Endothelial cell of umbilical vein (primary cell): ENCODE results near the gene CWC27. TPM values are rescaled to one million over a fixed set of nuclear protein-coding genes. Genes with fewer than 3 reads are reported as not detected.

Experiments
- BruUV-seq: library from RNA; stranded (reverse); fragments of 400-500 nt; replicated peaks from 2 replicates; lab custom pipeline; 2021; lab: Mats Ljungman, UMichigan
- CTCF ChIA-PET: fragments of 300-600, 350-600 bp; sonication (Branson Sonifier 250); formaldehyde crosslinking; loops from one replicate; lab custom pipeline; 2021; ENCODE audit warnings: antibody characterized with exemption, inconsistent platforms; lab: Charles Lee
- POLR2A ChIA-PET: fragments of 300-600, 350-600 bp; sonication (Branson Sonifier 250); formaldehyde crosslinking; loops from one replicate; lab custom pipeline; 2021; ENCODE audit warnings: antibody characterized with exemption, inconsistent platforms; lab: Charles Lee
- DNase-seq: peaks from one replicate; pipeline ENCODE4 v3.0.0-alpha.2; 2011; ENCODE audit warnings: low read depth, low spot score
- FAIRE-seq: peaks from 2 replicates; lab custom pipeline; 2011; peaks lifted over from hg19 to GRCh38; lab: Jason Lieb, UNC
- H2AFZ ChIP-seq: 2 replicates; pipeline ENCODE4 v1.6.0; 2012; ENCODE audit warnings: low read depth, low read length, control low read depth, inconsistent platforms
- H3K27ac ChIP-seq: 2 replicates; pipeline ENCODE4 v1.5.1; 2011; ENCODE audit warnings: low read depth, mild to moderate bottlenecking, control low read depth, low read length, moderate library complexity; ENCODE audit not compliant: insufficient read depth
- H3K27me3 ChIP-seq, 2 experiments: 2 replicates each; pipeline versions ENCODE4 v1.6.0 to v1.6.1; 2011; ENCODE audit warnings: low read length in 2 of 2, mixed read lengths in 1 of 2; ENCODE audit not compliant: control insufficient read depth in 2 of 2, insufficient read depth in 2 of 2
- H3K36me3 ChIP-seq, 2 experiments: 2 replicates in 1 of 2; 3 replicates in 1 of 2; pipeline ENCODE4 v1.5.1; 2011; ENCODE audit warnings: low read length in 2 of 2, mild to moderate bottlenecking in 1 of 2, moderate library complexity in 1 of 2; ENCODE audit not compliant: control insufficient read depth in 2 of 2, insufficient read depth in 2 of 2; ENCODE audit errors: extremely low read depth in 1 of 2
- H3K4me1 ChIP-seq: 3 replicates; pipeline ENCODE4 v1.5.1; 2011; ENCODE audit warnings: mild to moderate bottlenecking, low read length; ENCODE audit not compliant: control insufficient read depth, insufficient read depth; ENCODE audit errors: extremely low read depth
- H3K4me2 ChIP-seq: 2 replicates; pipeline ENCODE4 v1.6.1; 2011; ENCODE audit warnings: low read length, control low read depth, mixed read lengths; ENCODE audit not compliant: insufficient read depth
- H3K4me3 ChIP-seq, 3 experiments: fragments of 200-600 bp in 1 of 3; sonication (generic), shearing (Covaris generic) in 1 of 3; replicated peaks in 1 of 3; 2 replicates each; pipeline ENCODE4 v1.5.1; 2011 to 2016; ENCODE audit warnings: control low read depth in 3 of 3, low read length in 3 of 3, mild to moderate bottlenecking in 2 of 3, inconsistent platforms in 1 of 3, low read depth in 1 of 3, moderate library complexity in 1 of 3; ENCODE audit not compliant: insufficient read depth in 1 of 3
- H3K79me2 ChIP-seq: 2 replicates; pipeline ENCODE4 v1.6.0; 2012; ENCODE audit warnings: low read length, inconsistent platforms; ENCODE audit not compliant: control insufficient read depth, insufficient read depth
- H3K9ac ChIP-seq: replicated peaks from 2 replicates; pipeline ENCODE3; 2011; ENCODE audit warnings: low read length, control low read depth; ENCODE audit not compliant: insufficient read depth; ENCODE audit errors: extremely low read depth
- H3K9me1 ChIP-seq: replicated peaks from 3 replicates; pipeline ENCODE4 v1.6.0; 2011; ENCODE audit warnings: mild to moderate bottlenecking, low read length; ENCODE audit not compliant: control insufficient read depth, insufficient read depth; ENCODE audit errors: extremely low read depth
- H3K9me3 ChIP-seq: replicated peaks from 2 replicates; pipeline ENCODE4 v1.5.1; 2012; ENCODE audit warnings: low read length, inconsistent platforms; ENCODE audit not compliant: control insufficient read depth, insufficient read depth
- H4K20me1 ChIP-seq: replicated peaks from 2 replicates; pipeline ENCODE3; 2011; ENCODE audit warnings: mild to moderate bottlenecking, low read length; ENCODE audit not compliant: control insufficient read depth, insufficient read depth; ENCODE audit errors: extremely low read depth
- JUN ChIP-seq: IDR thresholded peaks from 2 replicates; pipeline ENCODE4 v1.6.1; 2011; ENCODE audit warnings: borderline replicate concordance, low read depth; ENCODE audit not compliant: insufficient read length, insufficient read depth
- POLR2A ChIP-seq: IDR thresholded peaks from 2 replicates; pipeline ENCODE4 v1.6.1; 2012; ENCODE audit warnings: low read depth, mild to moderate bottlenecking, control low read depth, low read length
- POLR2AphosphoS5 ChIP-seq: IDR thresholded peaks from 2 replicates; pipeline ENCODE4 v1.6.1; 2012; ENCODE audit warnings: low read depth, mild to moderate bottlenecking, control low read depth, low read length, moderate library complexity; ENCODE audit not compliant: insufficient read depth
- dilution Hi-C: fragments of 300-500 bp; cut with MboI; formaldehyde crosslinking; loops from one replicate; pipeline ENCODE4 v1.15.0; 2019; ENCODE audit warnings: low sequenced_read_pairs; ENCODE audit not compliant: extremely low pct_ligation_motif_present
- intact Hi-C: fragments of 100-400 bp; cut with micrococcal nuclease; formaldehyde crosslinking; loops from one replicate; pipeline ENCODE4 v1.10.0; 2022
- polyA plus RNA-seq, 4 experiments: library from polyadenylated mRNA; depleted of rRNA in 3 of 4; stranded (reverse) in 3 of 4; unstranded in 1 of 4; fragments of >200 nt; gene quantifications; 2 replicates each; pipeline versions ENCODE4 v1.2.1 to v1.2.3, GENCODE V29; 2011 to 2012; ENCODE audit warnings: missing spikeins in 1 of 4
- total RNA-seq: library from RNA; stranded (reverse); gene quantifications from 2 replicates; pipeline ENCODE4 v1.2.3, GENCODE V29; 2021
- TF ChIP-seq, protein P1 (sequence below), 2 donors: IDR thresholded peaks; 1 replicate in 1 of 2; 2 replicates in 1 of 2; pipeline ENCODE4 v1.5.1; 2011; ENCODE audit warnings: low read length in 2 of 2, mild to moderate bottlenecking in 2 of 2, moderate library complexity in 2 of 2, control low read depth in 1 of 2, inconsistent platforms in 1 of 2, low read depth in 1 of 2; ENCODE audit not compliant: insufficient read depth in 1 of 2; ENCODE audit errors: extremely low read depth in 1 of 2

CWC27 gene
- total and polyA plus RNA-seq, 2 donors (not counting 3 experiments of a cell fraction or from before 2014, with no cell fraction given): 11.9 to 23.8 TPM

DNA sequence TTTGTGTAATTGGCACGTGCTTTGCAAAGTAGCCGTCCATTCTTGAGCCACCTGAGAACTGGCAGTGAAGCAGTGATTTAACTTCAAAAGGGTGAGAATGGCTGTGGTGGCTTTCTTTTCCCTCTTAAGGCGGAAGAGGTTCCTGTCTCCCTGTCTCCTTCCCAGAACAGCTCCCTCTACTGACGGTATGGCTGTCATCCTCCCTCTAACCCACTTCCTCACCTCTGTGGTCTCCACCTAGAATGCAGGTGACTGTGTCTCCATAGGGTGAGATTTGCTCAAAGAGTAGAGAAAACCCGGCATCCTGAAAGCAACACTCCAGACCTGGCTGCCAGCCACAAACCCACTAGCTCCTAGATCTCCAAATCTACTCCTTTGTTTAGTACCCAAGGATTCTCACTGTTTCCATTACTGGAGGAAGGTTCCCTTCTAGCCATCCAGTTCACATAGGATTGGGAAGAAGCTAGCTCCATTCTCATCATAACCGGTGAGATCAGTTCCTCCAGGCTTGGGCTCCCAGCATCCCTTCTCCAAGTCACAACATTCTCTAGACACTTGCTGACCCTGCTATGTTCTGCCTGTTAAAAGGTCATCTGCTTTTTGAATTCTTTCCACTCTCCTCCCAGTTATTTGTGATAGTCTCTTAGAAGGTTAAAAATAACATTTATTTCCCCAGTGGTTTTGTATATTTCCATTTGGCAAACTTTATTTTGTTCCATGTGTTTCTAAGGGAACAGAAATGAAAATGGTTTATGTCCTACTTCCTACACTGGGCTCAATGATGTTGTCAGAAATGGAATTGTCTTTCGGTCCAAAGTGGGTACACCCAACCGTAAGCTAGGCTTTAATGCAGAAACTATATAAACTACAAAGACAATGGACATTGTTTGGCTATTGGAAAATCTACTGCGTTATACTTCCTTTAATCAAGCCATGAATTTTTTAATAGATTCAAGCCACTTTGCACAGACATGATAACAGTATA, 269.4 kb downstream of the CWC27 start:
- Histone ChIP-seq H3K9ac (no peak overlapping the region), H3K9me1 (no peaks in the 10 kb centered on the region), H3K4me1 (peaks cover 38% of the 10 kb centered on the region), H3K27ac (no peak overlapping the region), H3K36me3 (no peaks in the 10 kb centered on the region), H3K4me2 (no peak overlapping the region), H4K20me1 (no peaks in the 10 kb centered on the region), H3K9me3 (no peaks in the 10 kb centered on the region), H3K79me2 (no peaks in the 10 kb centered on the region), H3K4me3 (no peak overlapping the region), H2AFZ (peak overlapping the region; percentile 36), H3K27me3 (no peaks in the 10 kb centered on the region)
- DNase-seq (peak; percentile 48), FAIRE-seq (no peak)
- BruUV-seq: no TSS peak
- ChIA-PET POLR2A (no interaction called here), CTCF (interaction anchor here (0.6 to 0.9 kb wide), 2 partner anchors 40 to 477 kb away, joined by 3 to 4 read pairs; no protein-coding TSS in a partner anchor)
- dilution Hi-C loops (no loop called here), intact Hi-C loops (loop anchor here (5.0 kb wide), 1 partner anchor 221 kb away; no protein-coding TSS in a partner anchor)
- TF ChIP-seq POLR2A (no peak), POLR2AphosphoS5 (no peak), JUN (no peak)
- TF ChIP-seq, protein P1, sequence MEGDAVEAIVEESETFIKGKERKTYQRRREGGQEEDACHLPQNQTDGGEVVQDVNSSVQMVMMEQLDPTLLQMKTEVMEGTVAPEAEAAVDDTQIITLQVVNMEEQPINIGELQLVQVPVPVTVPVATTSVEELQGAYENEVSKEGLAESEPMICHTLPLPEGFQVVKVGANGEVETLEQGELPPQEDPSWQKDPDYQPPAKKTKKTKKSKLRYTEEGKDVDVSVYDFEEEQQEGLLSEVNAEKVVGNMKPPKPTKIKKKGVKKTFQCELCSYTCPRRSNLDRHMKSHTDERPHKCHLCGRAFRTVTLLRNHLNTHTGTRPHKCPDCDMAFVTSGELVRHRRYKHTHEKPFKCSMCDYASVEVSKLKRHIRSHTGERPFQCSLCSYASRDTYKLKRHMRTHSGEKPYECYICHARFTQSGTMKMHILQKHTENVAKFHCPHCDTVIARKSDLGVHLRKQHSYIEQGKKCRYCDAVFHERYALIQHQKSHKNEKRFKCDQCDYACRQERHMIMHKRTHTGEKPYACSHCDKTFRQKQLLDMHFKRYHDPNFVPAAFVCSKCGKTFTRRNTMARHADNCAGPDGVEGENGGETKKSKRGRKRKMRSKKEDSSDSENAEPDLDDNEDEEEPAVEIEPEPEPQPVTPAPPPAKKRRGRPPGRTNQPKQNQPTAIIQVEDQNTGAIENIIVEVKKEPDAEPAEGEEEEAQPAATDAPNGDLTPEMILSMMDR (IDR thresholded peaks at IDR 0.05; ENCODE audit: extremely low read depth in 1 of 2, insufficient read depth in 1 of 2, low read depth in 1 of 2, low read length in 2 of 2): peak in 1 of 2 donors; percentile 12
